ENCODE results near the gene AP2A2. TPM values are rescaled to one million over a fixed set of nuclear protein-coding genes. Genes with fewer than 3 reads are reported as not detected.

AP2A2 gene
- total RNA-seq, 1 donor from 2014 or later, result 89.1 TPM

- Mint-ChIP-seq H3K27ac (no peak overlapping the region), H3K9me3 (no peaks in the 10 kb centered on the region), H3K27me3 (ENCODE audit: low read depth) (no peaks in the 10 kb centered on the region), H3K4me3 (no peak overlapping the region), H3K36me3 (no peaks in the 10 kb centered on the region), H3K4me1 (no peaks in the 10 kb centered on the region)
- no peak for DNase-seq (ENCODE audit: low spot score in 2 of 2, unreplicated experiment in 2 of 2)
- no peak for TF ChIP-seq CTCF (IDR thresholded peaks at IDR 0.05; ENCODE audit: unreplicated experiment)
These were observed 102.9 kb downstream of the AP2A2 start for GRCh38 chr11:1028616-1029015.

GRCh38 chr11:1029051-1029450 lies 103.4 kb downstream of the AP2A2 start:
- TF ChIP-seq CTCF (IDR thresholded peaks at IDR 0.05; ENCODE audit: unreplicated experiment), result no peak
- H3K27me3 Mint-ChIP-seq (ENCODE audit: low read depth), result no peaks in the 10 kb centered on the region
- H3K27ac Mint-ChIP-seq, result no peak overlapping the region
- no peaks in the 10 kb centered on the region for H3K9me3 Mint-ChIP-seq
- no peaks in the 10 kb centered on the region for H3K36me3 Mint-ChIP-seq
- no peak for DNase-seq (ENCODE audit: low spot score in 2 of 2, unreplicated experiment in 2 of 2)
- no peak overlapping the region for H3K4me3 Mint-ChIP-seq
- H3K4me1 Mint-ChIP-seq, result no peaks in the 10 kb centered on the region

- no peak for DNase-seq (ENCODE audit: low spot score in 2 of 2, unreplicated experiment in 2 of 2)
- Mint-ChIP-seq H3K4me1 (no peaks in the 10 kb centered on the region), H3K9me3 (no peaks in the 10 kb centered on the region), H3K36me3 (no peaks in the 10 kb centered on the region), H3K4me3 (no peak overlapping the region), H3K27ac (no peak overlapping the region), H3K27me3 (ENCODE audit: low read depth) (no peaks in the 10 kb centered on the region)
- TF ChIP-seq CTCF (IDR thresholded peaks at IDR 0.05; ENCODE audit: unreplicated experiment), result no peak
These were observed 104.0 kb downstream of the AP2A2 start for GRCh38 chr11:1029654-1030053.

GRCh38 chr11:1030086-1030485 lies 104.4 kb downstream of the AP2A2 start:
- Mint-ChIP-seq H3K36me3 (no peaks in the 10 kb centered on the region), H3K27ac (no peak overlapping the region), H3K27me3 (ENCODE audit: low read depth) (no peaks in the 10 kb centered on the region), H3K4me1 (no peaks in the 10 kb centered on the region), H3K9me3 (no peaks in the 10 kb centered on the region), H3K4me3 (no peak overlapping the region)
- no peak for DNase-seq (ENCODE audit: low spot score in 2 of 2, unreplicated experiment in 2 of 2)
- no peak for TF ChIP-seq CTCF (IDR thresholded peaks at IDR 0.05; ENCODE audit: unreplicated experiment)

GRCh38 chr11:1030556-1030955 lies 104.9 kb downstream of the AP2A2 start:
- Mint-ChIP-seq H3K4me1 (no peaks in the 10 kb centered on the region), H3K36me3 (no peaks in the 10 kb centered on the region), H3K27me3 (ENCODE audit: low read depth) (no peaks in the 10 kb centered on the region), H3K27ac (no peak overlapping the region), H3K4me3 (no peak overlapping the region), H3K9me3 (no peaks in the 10 kb centered on the region)
- no peak for DNase-seq (ENCODE audit: low spot score in 2 of 2, unreplicated experiment in 2 of 2)
- TF ChIP-seq CTCF (IDR thresholded peaks at IDR 0.05; ENCODE audit: unreplicated experiment), result no peak
